ENCODE data around the gene NTF4.

NTF4 gene

DNA sequence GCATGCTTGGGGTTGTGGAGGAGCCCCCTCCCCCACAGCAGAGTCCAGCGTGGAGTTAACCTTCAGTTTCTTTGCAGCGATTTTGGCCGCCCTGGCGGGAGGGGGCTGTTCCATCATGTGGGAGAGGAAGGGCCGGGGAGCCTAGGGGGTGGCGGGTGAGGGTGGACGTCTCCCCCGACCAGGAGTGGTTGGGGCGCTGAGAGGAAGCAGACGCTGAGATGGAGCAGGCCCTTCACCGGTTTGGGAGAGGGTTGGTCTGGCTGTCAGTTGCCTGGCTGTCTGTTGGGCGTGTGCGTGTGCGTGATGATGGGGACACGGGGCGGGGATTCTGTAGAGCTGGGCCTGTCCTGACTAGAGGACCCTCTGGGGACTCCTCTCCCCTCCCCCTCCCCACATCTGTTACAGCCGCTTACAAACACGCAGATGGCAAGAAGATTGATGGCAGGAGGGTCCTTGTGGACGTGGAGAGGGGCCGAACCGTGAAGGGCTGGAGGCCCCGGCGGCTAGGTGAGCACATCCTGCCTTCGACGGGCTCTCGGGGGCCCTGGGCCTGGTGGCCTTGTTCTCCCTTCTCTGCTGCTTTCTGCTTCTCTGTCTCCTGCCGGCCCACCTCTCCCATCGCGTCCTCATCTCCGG, 39.7 kb upstream of the NTF4 start:
- Histone ChIP-seq H3K36me3 (ENCODE audit: control insufficient read depth in 5 of 5, insufficient read depth in 5 of 5, low read length in 5 of 5) (peaks cover 0 to 90% (median 87%) of the 10 kb centered on the region in 5 donors), H3K27ac (ENCODE audit: low read depth, low read length) (no peak overlapping the region), H3K27me3 (ENCODE audit: control insufficient read depth in 5 of 5, insufficient read depth in 4 of 5, low read length in 5 of 5) (no peaks in the 10 kb centered on the region), H3K4me1 (ENCODE audit: control insufficient read depth in 5 of 5, insufficient read depth in 5 of 5, low read length in 5 of 5) (peaks cover 0 to 12% (median 0%) of the 10 kb centered on the region in 5 donors), H3K9me3 (ENCODE audit: control insufficient read depth in 5 of 5, low read length in 5 of 5) (no peaks in the 10 kb centered on the region), H3K4me3 (ENCODE audit: low read depth in 1 of 5, low read length in 5 of 5) (no peak overlapping the region), H3K9ac (ENCODE audit: low read length in 5 of 5) (no peak overlapping the region)

- Histone ChIP-seq H3K9ac (ENCODE audit: low read length in 5 of 5) (no peak overlapping the region), H3K27me3 (ENCODE audit: control insufficient read depth in 5 of 5, insufficient read depth in 4 of 5, low read length in 5 of 5) (no peaks in the 10 kb centered on the region), H3K9me3 (ENCODE audit: control insufficient read depth in 5 of 5, low read length in 5 of 5) (no peaks in the 10 kb centered on the region), H3K36me3 (ENCODE audit: control insufficient read depth in 5 of 5, insufficient read depth in 5 of 5, low read length in 5 of 5) (peaks cover 3 to 92% (median 87%) of the 10 kb centered on the region in 5 donors), H3K4me3 (ENCODE audit: low read depth in 1 of 5, low read length in 5 of 5) (no peak overlapping the region), H3K4me1 (ENCODE audit: control insufficient read depth in 5 of 5, insufficient read depth in 5 of 5, low read length in 5 of 5) (peaks cover 0 to 4% (median 0%) of the 10 kb centered on the region in 5 donors), H3K27ac (ENCODE audit: low read depth, low read length) (no peak overlapping the region)
Observed at GRCh38 chr19:49103331-49104085, 38.9 kb upstream of the NTF4 start.

GRCh38 chr19:49102303-49102702, 37.7 kb upstream of the NTF4 start:
- Histone ChIP-seq H3K27ac (ENCODE audit: low read depth, low read length) (no peak overlapping the region), H3K9ac (ENCODE audit: low read length in 5 of 5) (no peak overlapping the region), H3K27me3 (ENCODE audit: control insufficient read depth in 5 of 5, insufficient read depth in 4 of 5, low read length in 5 of 5) (no peaks in the 10 kb centered on the region), H3K36me3 (ENCODE audit: control insufficient read depth in 5 of 5, insufficient read depth in 5 of 5, low read length in 5 of 5) (peaks cover 3 to 91% (median 85%) of the 10 kb centered on the region in 5 donors), H3K4me1 (ENCODE audit: control insufficient read depth in 5 of 5, insufficient read depth in 5 of 5, low read length in 5 of 5) (peaks cover 0 to 3% (median 0%) of the 10 kb centered on the region in 5 donors), H3K9me3 (ENCODE audit: control insufficient read depth in 5 of 5, low read length in 5 of 5) (no peaks in the 10 kb centered on the region), H3K4me3 (ENCODE audit: low read depth in 1 of 5, low read length in 5 of 5) (no peak overlapping the region)

DNA sequence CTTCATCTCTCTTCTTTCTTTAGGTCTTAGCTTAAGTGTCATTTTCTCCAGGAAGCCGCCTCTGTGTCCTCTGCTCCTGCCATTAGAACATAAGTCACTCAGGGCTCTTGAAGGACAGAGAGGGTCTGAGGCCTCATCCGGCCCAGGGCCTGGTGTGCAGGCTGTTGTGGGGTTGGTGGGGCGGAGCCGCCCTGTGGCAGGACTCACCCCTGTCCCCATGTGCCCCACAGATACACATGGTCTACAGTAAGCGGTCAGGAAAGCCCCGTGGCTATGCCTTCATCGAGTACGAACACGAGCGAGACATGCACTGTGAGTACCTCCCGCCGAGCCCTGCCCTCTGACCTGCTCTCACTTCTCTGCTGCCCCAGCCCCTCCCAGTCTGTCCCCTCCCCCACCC, 36.5 kb upstream of the NTF4 start:
- Histone ChIP-seq H3K9ac (ENCODE audit: low read length in 5 of 5) (no peak overlapping the region), H3K27ac (ENCODE audit: low read depth, low read length) (no peak overlapping the region), H3K4me1 (ENCODE audit: control insufficient read depth in 5 of 5, insufficient read depth in 5 of 5, low read length in 5 of 5) (peaks cover 0 to 3% (median 0%) of the 10 kb centered on the region in 5 donors), H3K4me3 (ENCODE audit: low read depth in 1 of 5, low read length in 5 of 5) (no peak overlapping the region), H3K9me3 (ENCODE audit: control insufficient read depth in 5 of 5, low read length in 5 of 5) (no peaks in the 10 kb centered on the region), H3K36me3 (ENCODE audit: control insufficient read depth in 5 of 5, insufficient read depth in 5 of 5, low read length in 5 of 5) (peaks cover 3 to 90% (median 80%) of the 10 kb centered on the region in 5 donors), H3K27me3 (ENCODE audit: control insufficient read depth in 5 of 5, insufficient read depth in 4 of 5, low read length in 5 of 5) (no peaks in the 10 kb centered on the region)

DNA sequence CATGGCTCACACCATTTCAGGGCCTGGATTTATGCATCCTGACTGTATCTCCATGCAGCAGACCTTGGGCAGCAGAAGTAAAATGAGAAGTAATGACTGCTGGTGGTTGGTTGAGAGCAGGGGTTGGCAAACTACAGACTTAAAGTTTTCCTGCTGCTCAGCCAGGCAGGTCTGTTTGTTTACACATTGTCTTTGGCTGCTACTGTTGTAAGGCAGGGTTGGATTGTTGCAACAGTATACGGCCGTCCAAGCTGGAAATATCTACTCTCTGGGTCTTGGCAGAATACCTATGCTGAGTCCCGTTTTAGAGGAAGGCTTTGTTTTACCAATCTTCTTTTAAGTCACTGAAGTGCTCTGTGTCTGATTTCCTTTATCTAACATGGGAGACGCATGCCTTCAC, 34.2 kb upstream of the NTF4 start:
- no peaks in the 10 kb centered on the region for H3K27me3 ChIP-seq (ENCODE audit: control insufficient read depth in 5 of 5, insufficient read depth in 4 of 5, low read length in 5 of 5)
- H3K9me3 ChIP-seq (ENCODE audit: control insufficient read depth in 5 of 5, low read length in 5 of 5) = no peaks in the 10 kb centered on the region
- peaks cover 3 to 91% (median 80%) of the 10 kb centered on the region in 5 donors for H3K36me3 ChIP-seq (ENCODE audit: control insufficient read depth in 5 of 5, insufficient read depth in 5 of 5, low read length in 5 of 5)
- no peak overlapping the region for H3K27ac ChIP-seq (ENCODE audit: low read depth, low read length)
- H3K9ac ChIP-seq (ENCODE audit: low read length in 5 of 5) = no peak overlapping the region
- H3K4me3 ChIP-seq (ENCODE audit: low read depth in 1 of 5, low read length in 5 of 5) = no peak overlapping the region
- peaks cover 0 to 3% (median 0%) of the 10 kb centered on the region in 5 donors for H3K4me1 ChIP-seq (ENCODE audit: control insufficient read depth in 5 of 5, insufficient read depth in 5 of 5, low read length in 5 of 5)

GRCh38 chr19:49097453-49098288, 33.1 kb upstream of the NTF4 start:
- peaks cover 3 to 91% (median 78%) of the 10 kb centered on the region in 5 donors for H3K36me3 ChIP-seq (ENCODE audit: control insufficient read depth in 5 of 5, insufficient read depth in 5 of 5, low read length in 5 of 5)
- H3K27ac ChIP-seq (ENCODE audit: low read depth, low read length) = no peak overlapping the region
- H3K4me3 ChIP-seq (ENCODE audit: low read depth in 1 of 5, low read length in 5 of 5) = no peak overlapping the region
- H3K9ac ChIP-seq (ENCODE audit: low read length in 5 of 5) = no peak overlapping the region
- no peaks in the 10 kb centered on the region for H3K27me3 ChIP-seq (ENCODE audit: control insufficient read depth in 5 of 5, insufficient read depth in 4 of 5, low read length in 5 of 5)
- H3K4me1 ChIP-seq (ENCODE audit: control insufficient read depth in 5 of 5, insufficient read depth in 5 of 5, low read length in 5 of 5) = peaks cover 0 to 3% (median 0%) of the 10 kb centered on the region in 5 donors
- H3K9me3 ChIP-seq (ENCODE audit: control insufficient read depth in 5 of 5, low read length in 5 of 5) = no peaks in the 10 kb centered on the region

DNA sequence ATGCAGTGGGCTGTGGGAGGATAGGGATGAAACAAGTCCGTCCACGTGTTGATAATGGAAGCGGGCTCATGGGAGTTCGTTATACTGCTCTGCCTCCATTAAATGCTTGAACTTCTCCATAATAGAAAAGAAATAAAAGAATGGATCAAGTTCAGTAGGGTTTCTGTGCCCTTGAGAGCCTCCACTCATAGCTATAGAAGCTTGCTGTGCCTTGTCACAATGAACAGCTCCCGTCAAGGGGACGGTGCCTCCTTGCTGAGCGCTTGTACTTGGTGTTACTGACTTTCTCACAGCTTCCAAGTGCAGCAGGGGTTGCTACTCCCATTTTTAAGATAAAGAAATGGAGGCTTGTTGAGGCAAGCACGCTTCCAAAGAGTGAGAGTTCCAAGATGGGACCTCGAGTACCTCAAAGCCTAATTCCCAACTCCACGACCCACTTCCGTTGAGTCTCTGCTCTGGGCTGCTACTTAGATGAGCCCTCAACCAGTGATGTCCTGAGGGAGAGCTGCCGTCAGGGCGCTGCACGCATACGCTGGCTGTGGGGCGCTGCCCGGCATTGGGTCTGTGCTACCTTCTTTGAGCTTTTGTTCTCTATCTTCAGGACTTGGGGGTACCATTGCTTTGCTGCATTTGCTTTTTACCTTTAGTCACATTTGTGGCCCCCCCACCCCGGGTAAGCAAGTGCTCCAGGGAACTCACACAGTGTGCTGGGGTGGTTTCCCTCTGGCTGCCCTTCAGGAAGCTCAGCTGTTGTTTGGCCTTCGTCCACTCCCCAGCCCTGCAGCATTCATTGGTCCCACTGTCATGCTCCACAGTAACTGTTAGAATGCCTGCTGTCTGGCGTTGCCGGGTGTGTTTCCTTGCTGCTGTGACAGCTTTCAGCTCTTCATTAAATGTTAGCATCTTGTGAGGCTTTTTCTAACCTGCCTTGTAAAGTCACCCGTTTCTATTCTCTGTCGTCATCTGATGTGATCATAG, 30.2 kb upstream of the NTF4 start:
- Histone ChIP-seq H3K4me1 (ENCODE audit: control insufficient read depth in 5 of 5, insufficient read depth in 5 of 5, low read length in 5 of 5) (peaks cover 0 to 3% (median 0%) of the 10 kb centered on the region in 5 donors), H3K27ac (ENCODE audit: low read depth, low read length) (no peak overlapping the region), H3K9me3 (ENCODE audit: control insufficient read depth in 5 of 5, low read length in 5 of 5) (no peaks in the 10 kb centered on the region), H3K36me3 (ENCODE audit: control insufficient read depth in 5 of 5, insufficient read depth in 5 of 5, low read length in 5 of 5) (peaks cover 5 to 96% (median 78%) of the 10 kb centered on the region in 5 donors), H3K4me3 (ENCODE audit: low read depth in 1 of 5, low read length in 5 of 5) (no peak overlapping the region), H3K27me3 (ENCODE audit: control insufficient read depth in 5 of 5, insufficient read depth in 4 of 5, low read length in 5 of 5) (no peaks in the 10 kb centered on the region), H3K9ac (ENCODE audit: low read length in 5 of 5) (no peak overlapping the region)

- Histone ChIP-seq H3K9ac (ENCODE audit: low read length in 5 of 5) (no peak overlapping the region), H3K4me1 (ENCODE audit: control insufficient read depth in 5 of 5, insufficient read depth in 5 of 5, low read length in 5 of 5) (peaks cover 0 to 8% (median under 1%) of the 10 kb centered on the region in 5 donors), H3K36me3 (ENCODE audit: control insufficient read depth in 5 of 5, insufficient read depth in 5 of 5, low read length in 5 of 5) (peaks cover 2 to 91% (median 67%) of the 10 kb centered on the region in 5 donors)
Observed at GRCh38 chr19:49092686-49093085, 28.1 kb upstream of the NTF4 start.

GRCh38 chr19:49091391-49092038, 26.9 kb upstream of the NTF4 start:
- Histone ChIP-seq H3K4me1 (ENCODE audit: control insufficient read depth in 5 of 5, insufficient read depth in 5 of 5, low read length in 5 of 5) (peaks cover 0 to 18% (median 13%) of the 10 kb centered on the region in 5 donors), H3K9ac (ENCODE audit: low read length in 5 of 5) (no peak overlapping the region), H3K4me3 (ENCODE audit: low read depth in 1 of 5, low read length in 5 of 5) (no peak overlapping the region), H3K27me3 (ENCODE audit: control insufficient read depth in 5 of 5, insufficient read depth in 4 of 5, low read length in 5 of 5) (no peaks in the 10 kb centered on the region), H3K9me3 (ENCODE audit: control insufficient read depth in 5 of 5, low read length in 5 of 5) (no peaks in the 10 kb centered on the region), H3K36me3 (ENCODE audit: control insufficient read depth in 5 of 5, insufficient read depth in 5 of 5, low read length in 5 of 5) (peaks cover 2 to 87% (median 66%) of the 10 kb centered on the region in 5 donors), H3K27ac (ENCODE audit: low read depth, low read length) (no peak overlapping the region)

More at GRCh38 chr19:49092686-49093085, 28.1 kb upstream of the NTF4 start:
- no peaks in the 10 kb centered on the region for H3K9me3 ChIP-seq (ENCODE audit: control insufficient read depth in 5 of 5, low read length in 5 of 5)
- no peak overlapping the region for H3K27ac ChIP-seq (ENCODE audit: low read depth, low read length)
- H3K27me3 ChIP-seq (ENCODE audit: control insufficient read depth in 5 of 5, insufficient read depth in 4 of 5, low read length in 5 of 5) = no peaks in the 10 kb centered on the region
- no peak overlapping the region for H3K4me3 ChIP-seq (ENCODE audit: low read depth in 1 of 5, low read length in 5 of 5)
